ENCODE measurements around the gene PLPP1. TPM values are rescaled to one million over a fixed set of nuclear protein-coding genes. Genes with fewer than 3 reads are reported as not detected.
A peak's percentile ranks its signal among the peaks of the same experiment; 100 is the strongest.

PLPP1 gene
- total and polyA plus RNA-seq, 2 of the 13 experiments (the other 11 are each of a cell fraction or from before 2014, with no cell fraction given): 7.3 to 12.1 TPM

- TF ChIP-seq ZNF512 (CRISPR knock-in tag; IDR thresholded peaks at IDR 0.05) (no peak), ZFP91 (CRISPR knock-in tag; IDR thresholded peaks at IDR 0.05; ENCODE audit: borderline replicate concordance) (peak; percentile 25; the same call in 1 of the 2 replicates), PCBP1 (IDR thresholded peaks at IDR 0.05; ENCODE audit: borderline replicate concordance, low read depth, low read length) (no peak), ZNF772 (CRISPR knock-in tag; IDR thresholded peaks at IDR 0.05) (no peak), ZBTB8A (CRISPR knock-in tag; IDR thresholded peaks at IDR 0.05; ENCODE audit: borderline replicate concordance, low read depth) (no peak), ZNF597 (CRISPR knock-in tag; IDR thresholded peaks at IDR 0.05) (no peak), RBFOX2 (IDR thresholded peaks at IDR 0.05; ENCODE audit: low read depth, low read length) (no peak), YY1 (IDR thresholded peaks at IDR 0.05; ENCODE audit: insufficient read depth, insufficient replicate concordance, low read depth, low read length) (no peak), TIGD3 (CRISPR knock-in tag; IDR thresholded peaks at IDR 0.05; ENCODE audit: borderline replicate concordance) (no peak), SNRNP70 (IDR thresholded peaks at IDR 0.05; ENCODE audit: low read depth, low read length) (no peak), TOE1 (CRISPR knock-in tag; IDR thresholded peaks at IDR 0.05) (no peak), ZNF609 (CRISPR knock-in tag; IDR thresholded peaks at IDR 0.05; ENCODE audit: borderline replicate concordance) (no peak)
Observed at GRCh38 chr5:55429613-55430253, 105.0 kb downstream of the PLPP1 start (continued).

All from HepG2 (cell line).